PC-3 (cell line): ENCODE measurements around the gene ICAM1. TPM values are rescaled to one million over a fixed set of nuclear protein-coding genes. Genes with fewer than 3 reads are reported as not detected.

Experiments used
- ATAC-seq: fragments of 200-7000 bp; cut with Tn5 transposase; 2 replicates; pipeline ENCODE4 v1.9.1; 2020; ENCODE audit warnings: mild to moderate bottlenecking, moderate library complexity
- BruUV-seq: library from RNA; stranded (reverse); fragments of 400-500 nt; replicated peaks from 2 replicates; lab custom pipeline; 2021; lab: Mats Ljungman, UMichigan
- CTCF ChIA-PET: fragments of 300-600 bp; sonication (Branson Sonifier 250); formaldehyde crosslinking; loops from one replicate; lab custom pipeline; 2022; ENCODE audit warnings: antibody characterized with exemption; lab: Charles Lee
- POLR2A ChIA-PET: fragments of 300-600 bp; sonication (Branson Sonifier 250); formaldehyde crosslinking; loops from one replicate; lab custom pipeline; 2022; ENCODE audit warnings: antibody characterized with exemption; ENCODE audit not compliant: unreplicated experiment; lab: Charles Lee
- DNase-seq: peaks from one replicate; pipeline ENCODE4 v3.0.0-alpha.2; 2015
- H2AFZ ChIP-seq: fragments of 300-600 bp; sonication (generic); 2 replicates; pipeline ENCODE4 v1.6.0; 2016; ENCODE audit warnings: antibody characterized with exemption, low read length
- H3F3A ChIP-seq: fragments of 300-600 bp; sonication (generic); one replicate; pipeline ENCODE4 v1.6.0; 2017; ENCODE audit warnings: antibody characterized with exemption, low read length, control low read depth, mild to moderate bottlenecking; ENCODE audit not compliant: unreplicated experiment
- H3K27ac ChIP-seq: fragments of 300-600 bp; sonication (generic); 2 replicates; pipeline ENCODE4 v1.5.1; 2016; ENCODE audit warnings: mild to moderate bottlenecking, low read length
- H3K27me3 ChIP-seq: fragments of 300-600 bp; sonication (generic); 2 replicates; pipeline ENCODE4 v1.6.1; 2016; ENCODE audit warnings: low read length, mixed read lengths
- H3K36me3 ChIP-seq: fragments of 300-600 bp; sonication (generic); 2 replicates; pipeline ENCODE4 v1.6.1; 2016; ENCODE audit warnings: low read depth, mixed run types, low read length, mixed read lengths
- H3K4me1 ChIP-seq: fragments of 300-600 bp; sonication (generic); 2 replicates; pipeline ENCODE4 v1.5.1; 2016; ENCODE audit warnings: low read length; ENCODE audit not compliant: insufficient read depth
- H3K4me2 ChIP-seq: fragments of 300-600 bp; sonication (generic); 2 replicates; pipeline ENCODE4 v1.6.0; 2016; ENCODE audit warnings: low read length
- H3K4me3 ChIP-seq: fragments of 300-600 bp; sonication (generic); 2 replicates; pipeline ENCODE4 v1.5.1; 2016; ENCODE audit warnings: mild to moderate bottlenecking, low read length, mixed read lengths
- H3K79me2 ChIP-seq: fragments of 300-600 bp; sonication (generic); 2 replicates; pipeline ENCODE4 v1.6.1; 2017; ENCODE audit warnings: low read length, mixed read lengths
- H3K9ac ChIP-seq: fragments of 300-600 bp; sonication (generic); 2 replicates; pipeline ENCODE4 v1.6.0; 2016; ENCODE audit warnings: mild to moderate bottlenecking, low read length
- H3K9me2 ChIP-seq: fragments of 300-600 bp; sonication (generic); replicated peaks from 2 replicates; pipeline ENCODE4 v1.6.1; 2016; ENCODE audit warnings: mixed run types, low read length, mixed read lengths
- H3K9me3 ChIP-seq: fragments of 300-600 bp; sonication (generic); 2 replicates; pipeline ENCODE4 v1.6.1; 2016; ENCODE audit warnings: low read length, mixed read lengths
- H4K20me1 ChIP-seq: fragments of 300-600 bp; sonication (generic); 2 replicates; pipeline ENCODE4 v1.6.1; 2016; ENCODE audit warnings: low read length, mixed read lengths
- CTCF ChIP-seq: fragments of 300-600 bp; sonication (generic); conservative IDR thresholded peaks from 2 replicates; pipeline ENCODE4 v1.5.1; 2017; ENCODE audit warnings: antibody characterized with exemption, low read depth, mild to moderate bottlenecking, low read length
- EZH2 ChIP-seq: fragments of 300-600 bp; sonication (generic); IDR thresholded peaks from one replicate; pipeline ENCODE4 v1.6.1; 2017; ENCODE audit warnings: antibody characterized with exemption, mild to moderate bottlenecking, low read length; ENCODE audit not compliant: unreplicated experiment
- EZH2phosphoT487 ChIP-seq: fragments of 300-600 bp; sonication (generic); IDR thresholded peaks from 2 replicates; pipeline ENCODE4 v1.6.1; 2018; ENCODE audit warnings: mild to moderate bottlenecking, antibody characterized with exemption, low read length, borderline replicate concordance
- intact Hi-C: fragments of 100-400 bp; cut with micrococcal nuclease; formaldehyde crosslinking; loops from 2 replicates; pipeline ENCODE4 v1.9.0; 2023
- total RNA-seq: library from RNA; depleted of rRNA; stranded (reverse); fragments of >200 nt; gene quantifications from 2 replicates; pipeline ENCODE4 v1.2.3, GENCODE V29; 2014

The ICAM1 gene
- total RNA-seq, 1 experiment from 2014 or later = 15.3 TPM

- Histone ChIP-seq H3K4me3 (peak overlapping the region; percentile 84), H3K4me2 (peak overlapping the region; percentile 96), H3K9me3 (no peaks in the 10 kb centered on the region), H4K20me1 (peaks cover 10% of the 10 kb centered on the region), H3K4me1 (peaks cover 22% of the 10 kb centered on the region), H2AFZ (peak overlapping the region; percentile 82), H3K79me2 (peaks cover 47% of the 10 kb centered on the region), H3K27ac (peak overlapping the region; percentile 5), H3K36me3 (peaks cover 14% of the 10 kb centered on the region), H3K27me3 (no peaks in the 10 kb centered on the region), H3K9ac (peak overlapping the region; percentile 86), H3K9me2 (no peaks in the 10 kb centered on the region), H3F3A (no peaks in the 10 kb centered on the region)
- CTCF ChIA-PET = interaction anchor here (0.6 to 2.2 kb wide), 5 partner anchors 48 to 75 kb away, joined by 3 to 15 read pairs (median 5); partner anchors contain the start of gene ICAM1
- DNase-seq = peak; percentile 20
- TSS peak; percentile 80 for BruUV-seq
- intact Hi-C loops = loop anchor here (10.0 kb wide), 1 partner anchor 51 kb away; the partner anchor contains the start of gene TYK2
- TF ChIP-seq EZH2 (no peak), CTCF (no peak), EZH2phosphoT487 (no peak)
- POLR2A ChIA-PET = interaction anchor here (0.5 to 0.8 kb wide), 9 partner anchors 17 to 1653 kb away, joined by 4 to 26 read pairs (median 9); partner anchors contain the start of gene TYK2
- ATAC-seq = peak; percentile 2
Measured at GRCh38 chr19:10333758-10334587, 63.1 kb downstream of the ICAM1 start.

DNA sequence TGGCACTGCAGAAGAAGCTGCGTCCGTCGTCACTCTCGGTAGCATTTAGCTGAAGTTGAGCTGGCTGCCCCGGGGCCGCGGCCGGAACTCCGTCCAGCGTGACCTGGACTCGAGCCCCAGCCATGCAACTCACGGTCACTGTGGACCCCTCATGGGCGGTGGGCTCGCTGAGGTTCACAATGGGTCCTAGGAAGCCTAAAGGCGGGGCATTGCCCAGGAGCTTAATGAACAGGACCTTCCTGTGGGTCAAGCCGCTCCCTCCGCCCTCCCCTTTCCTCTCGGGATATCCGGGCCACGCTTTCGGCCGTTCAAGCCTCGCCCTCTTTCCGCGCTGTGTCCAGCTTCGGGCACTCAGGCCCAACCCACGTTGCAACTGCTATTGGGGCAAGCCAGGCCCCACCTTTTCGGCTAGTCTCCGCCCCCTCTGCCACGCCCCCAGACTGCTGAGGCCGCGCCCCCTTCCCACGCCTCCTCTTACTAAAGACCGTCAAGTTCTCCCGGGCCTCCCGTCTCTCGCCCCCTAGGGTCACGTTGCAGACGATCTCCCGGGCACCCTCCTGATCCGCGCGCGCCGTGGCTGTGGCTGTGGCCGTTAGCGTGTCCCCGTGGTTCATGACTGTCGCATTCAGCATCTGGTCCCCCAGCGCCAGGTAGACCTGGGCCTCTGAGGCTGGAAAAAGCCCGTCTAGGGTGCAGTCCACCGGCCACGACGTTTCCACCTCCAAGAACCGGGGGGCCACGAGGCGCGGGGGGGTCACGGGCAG is 63.9 kb downstream of the ICAM1 start:
- DNase-seq (peak; percentile 99), ATAC-seq (peak; percentile 84)
- H3K27ac ChIP-seq = peak overlapping the region; percentile 5
- H3K4me1 ChIP-seq = peaks cover 22% of the 10 kb centered on the region
- no peaks in the 10 kb centered on the region for H3F3A ChIP-seq
- H3K4me3 ChIP-seq = peak overlapping the region; percentile 84
- no peaks in the 10 kb centered on the region for H3K9me3 ChIP-seq
- peaks cover 10% of the 10 kb centered on the region for H4K20me1 ChIP-seq
- H3K9me2 ChIP-seq = no peaks in the 10 kb centered on the region
- peak overlapping the region; percentile 96 for H3K4me2 ChIP-seq
- peaks cover 41% of the 10 kb centered on the region for H3K79me2 ChIP-seq
- POLR2A ChIA-PET = interaction anchor here (0.6 to 0.8 kb wide), 5 partner anchors 18 to 164 kb away, joined by 3 to 11 read pairs (median 4); partner anchors contain the start of gene TYK2
- H3K36me3 ChIP-seq = peaks cover 7% of the 10 kb centered on the region
- intact Hi-C loops = loop anchor here (1.0 to 10.0 kb wide), 2 partner anchors 50 to 65 kb away; partner anchors contain the start of gene TYK2
- peak overlapping the region; percentile 86 for H3K9ac ChIP-seq
- H2AFZ ChIP-seq = peak overlapping the region; percentile 82
- no TSS peak for BruUV-seq
- H3K27me3 ChIP-seq = no peaks in the 10 kb centered on the region
- TF ChIP-seq EZH2 (no peak), EZH2phosphoT487 (no peak), CTCF (peak; percentile 37; the same call in 1 of the 2 replicates)
- CTCF ChIA-PET = interaction anchor here (0.8 to 2.2 kb wide), 4 partner anchors 54 to 76 kb away, joined by 3 to 15 read pairs (median 6); partner anchors contain the start of gene ICAM1
